Globus pallidus (tissue), 1 donor: Measurements from ENCODE around the gene PBX3.
"Not testable (repeated sequence)": the region's sequence is repeated elsewhere in the genome, so short reads cannot be mapped to it uniquely, and the experiment has no call there.

Source experiments
- DNase-seq: peaks from one replicate; pipeline ENCODE4 v3.0.0-alpha.2; 2015; ENCODE audit warnings: low spot score

Gene PBX3

GRCh38 chr9:125778538-125779219 lies 31.5 kb downstream of the PBX3 start:
- DNase-seq = not testable (repeated sequence)

DNA sequence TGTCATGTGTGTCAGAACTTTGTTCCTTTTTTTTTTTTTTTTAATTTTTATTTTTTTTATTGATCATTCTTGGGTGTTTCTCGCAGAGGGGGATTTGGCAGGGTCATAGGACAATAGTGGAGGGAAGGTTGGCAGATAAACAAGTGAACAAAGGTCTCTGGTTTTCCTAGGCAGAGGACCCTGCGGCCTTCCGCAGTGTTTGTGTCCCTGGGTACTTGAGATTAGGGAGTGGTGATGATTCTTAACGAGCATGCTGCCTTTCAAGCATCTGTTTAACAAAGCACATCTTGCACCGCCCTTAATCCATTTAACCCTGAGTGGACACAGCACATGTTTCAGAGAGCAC lies 32.0 kb downstream of the PBX3 start:
- not testable (repeated sequence) for DNase-seq

DNA sequence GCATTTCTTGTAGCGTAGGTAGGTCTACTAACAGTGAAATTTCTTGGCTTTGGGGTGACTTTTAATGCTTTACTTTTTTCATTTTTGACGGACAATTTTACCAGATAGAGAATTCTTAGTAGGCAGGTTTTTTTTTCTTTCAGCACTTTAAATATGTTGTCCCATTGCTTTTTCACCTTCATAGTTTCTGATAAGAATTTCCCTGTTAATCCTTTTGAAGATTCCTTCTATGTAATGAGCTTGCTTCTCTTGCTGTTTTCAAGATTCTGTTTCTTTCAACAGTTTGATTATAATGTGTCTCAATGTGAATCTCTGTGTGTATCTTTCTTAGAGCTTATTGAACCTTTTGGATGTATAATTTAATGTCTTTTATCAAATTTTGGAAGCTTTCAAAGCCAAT lies 35.5 kb downstream of the PBX3 start:
- no peak for DNase-seq

DNA sequence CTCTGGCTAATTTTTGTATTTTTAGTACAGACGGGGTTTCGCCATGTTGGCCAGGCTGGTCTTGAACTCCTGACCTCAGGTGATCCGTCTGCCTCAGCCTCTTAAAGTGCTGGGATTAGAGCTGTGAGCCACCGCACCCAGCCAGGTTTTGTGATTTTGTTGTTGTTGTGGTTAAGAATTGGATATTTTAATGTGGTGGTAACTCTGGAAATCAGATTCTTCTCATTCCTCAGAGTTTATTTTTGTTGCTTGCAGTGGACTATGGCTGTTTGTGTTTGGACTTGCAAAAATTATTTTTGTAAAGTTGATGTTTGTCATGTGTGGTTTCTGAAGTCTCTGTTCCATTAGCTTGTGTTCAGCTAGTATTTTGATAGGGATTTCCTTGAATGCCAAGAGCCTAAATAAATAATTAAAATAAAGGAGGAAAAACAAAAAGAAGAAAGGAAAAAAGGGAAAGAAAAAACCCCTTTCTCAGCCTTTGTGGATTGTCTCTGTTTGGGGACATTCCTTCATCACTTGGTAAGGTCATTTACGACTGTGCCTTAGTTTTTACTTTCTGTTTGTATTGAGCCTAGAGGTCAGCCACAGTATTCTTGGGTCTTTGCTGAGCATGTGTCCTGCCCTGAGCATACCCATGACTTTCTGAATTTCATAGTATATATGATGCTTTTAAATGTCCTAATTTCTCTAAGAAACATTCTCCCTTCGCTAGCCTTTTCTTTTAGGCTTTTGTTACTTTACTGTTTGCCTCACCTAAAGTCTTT lies 37.3 kb downstream of the PBX3 start:
- DNase-seq = no peak

DNA sequence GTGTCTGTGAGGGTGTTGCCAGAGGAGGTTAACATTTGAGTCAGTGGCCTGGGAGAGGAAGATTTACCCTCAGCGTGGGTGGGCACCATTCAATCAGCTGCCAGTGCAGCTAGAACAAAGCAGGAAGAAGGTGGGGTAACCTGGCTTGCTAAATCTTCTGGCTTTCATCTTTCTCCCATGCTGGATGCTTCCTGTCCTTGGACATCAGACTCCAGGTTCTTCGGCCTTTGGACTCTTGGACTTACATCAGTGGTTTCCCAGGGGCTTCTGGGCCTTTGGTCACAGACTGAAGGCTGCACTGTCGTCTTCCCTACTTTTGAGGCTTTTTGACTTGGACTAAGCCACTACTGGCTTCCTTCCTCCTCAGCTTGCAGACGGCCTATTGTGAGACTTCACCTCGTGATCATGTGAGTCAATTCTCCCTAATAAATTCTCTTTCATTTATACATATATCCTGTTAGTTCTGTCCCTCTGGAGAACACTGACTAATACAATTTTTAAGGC lies 38.1 kb downstream of the PBX3 start:
- DNase-seq = no peak

GRCh38 chr9:125787715-125788114 lies 40.5 kb downstream of the PBX3 start:
- DNase-seq = no peak

GRCh38 chr9:125789196-125789595 lies 42.0 kb downstream of the PBX3 start:
- no peak for DNase-seq

DNA sequence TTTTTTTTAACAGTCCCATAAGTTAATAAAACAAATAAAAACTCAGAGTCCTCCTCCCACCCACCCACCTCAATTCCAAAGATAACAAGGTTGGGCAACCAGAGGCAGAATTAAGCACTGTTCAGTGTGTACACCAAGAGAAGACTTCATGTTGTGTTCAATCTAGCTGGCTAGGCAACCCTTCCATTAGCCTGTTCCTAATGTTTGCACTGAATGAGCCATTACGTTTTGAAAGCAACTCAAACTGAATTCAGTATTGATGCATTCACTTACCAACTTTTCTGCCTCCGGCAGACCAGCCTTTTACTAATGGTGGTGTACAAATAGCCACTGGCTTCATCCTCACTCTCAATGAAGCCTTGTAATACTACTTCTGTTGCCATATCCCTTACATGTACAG lies 47.5 kb downstream of the PBX3 start:
- DNase-seq = no peak

DNA sequence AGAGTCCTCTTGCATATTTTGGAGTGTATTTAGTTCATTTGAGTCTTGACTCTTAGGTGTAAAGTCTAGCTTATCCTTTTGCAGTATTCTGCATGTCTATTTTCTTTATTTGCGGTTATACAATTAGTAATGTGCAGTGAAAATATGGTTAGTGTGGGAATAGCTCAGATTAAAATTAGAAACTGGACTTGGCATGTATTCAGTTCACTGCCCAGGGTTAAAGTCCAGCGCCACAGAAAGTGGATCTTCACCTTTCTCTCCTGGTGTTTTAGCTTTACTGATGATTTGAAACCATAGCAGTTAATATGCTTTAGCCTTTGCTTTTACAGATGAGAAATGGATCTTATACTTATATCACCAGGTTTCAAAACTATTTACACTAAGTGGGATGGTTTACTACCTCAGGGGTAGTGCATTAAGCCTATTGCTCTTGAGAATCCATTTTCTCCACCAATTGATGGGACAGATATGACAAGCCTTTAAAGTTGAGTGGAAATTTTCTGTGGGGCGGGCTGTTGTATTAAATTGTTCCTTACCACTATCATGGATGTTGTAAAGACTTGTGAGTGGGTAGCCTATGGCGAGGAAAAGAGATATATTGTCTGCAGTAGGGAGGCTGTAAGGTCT lies 48.9 kb downstream of the PBX3 start:
- DNase-seq = no peak

- DNase-seq = no peak
Observed at GRCh38 chr9:125797930-125798329, 50.8 kb downstream of the PBX3 start.

- DNase-seq = no peak
Observed at GRCh38 chr9:125803526-125803925, 56.4 kb downstream of the PBX3 start.

DNA sequence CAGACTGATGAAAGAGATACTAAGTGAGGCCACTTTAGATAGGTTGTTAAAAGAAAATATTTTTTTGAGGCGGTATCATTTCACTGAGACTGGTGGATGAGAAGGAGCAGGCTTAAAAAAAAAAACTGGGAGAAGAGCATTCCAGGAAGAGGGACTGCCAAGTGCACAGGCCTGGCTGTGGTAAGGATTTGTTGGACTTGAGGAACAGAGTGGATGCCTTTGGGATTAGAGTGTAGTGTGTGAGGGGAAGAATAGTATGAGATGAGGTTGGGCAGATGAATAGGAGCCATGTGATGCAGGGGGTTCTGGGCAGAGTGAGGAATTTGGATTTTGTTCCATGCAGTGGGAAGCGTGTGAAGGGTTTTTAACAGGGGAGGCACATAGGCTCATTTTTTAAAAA lies 57.9 kb downstream of the PBX3 start:
- DNase-seq = no peak

DNA sequence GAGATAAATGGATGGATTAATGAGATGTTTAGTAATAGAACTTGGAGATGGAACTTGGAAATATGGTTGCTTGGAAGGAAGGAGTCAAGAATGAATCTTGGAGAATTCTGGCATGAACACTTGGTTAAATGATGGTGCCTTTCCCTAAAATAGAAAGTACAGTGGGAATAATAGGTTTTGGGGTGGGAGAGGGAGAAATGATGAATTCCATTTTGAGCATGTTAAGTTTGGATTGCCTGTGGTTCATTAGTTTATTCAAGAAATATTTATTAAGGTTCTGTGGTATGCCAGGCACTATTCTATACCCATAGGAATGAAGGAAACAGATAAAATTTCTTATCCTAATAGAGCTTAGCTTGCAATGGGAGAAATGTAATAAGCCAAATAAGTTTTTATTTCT lies 58.4 kb downstream of the PBX3 start:
- no peak for DNase-seq

GRCh38 chr9:125807079-125807478 lies 59.9 kb downstream of the PBX3 start:
- DNase-seq = no peak

DNA sequence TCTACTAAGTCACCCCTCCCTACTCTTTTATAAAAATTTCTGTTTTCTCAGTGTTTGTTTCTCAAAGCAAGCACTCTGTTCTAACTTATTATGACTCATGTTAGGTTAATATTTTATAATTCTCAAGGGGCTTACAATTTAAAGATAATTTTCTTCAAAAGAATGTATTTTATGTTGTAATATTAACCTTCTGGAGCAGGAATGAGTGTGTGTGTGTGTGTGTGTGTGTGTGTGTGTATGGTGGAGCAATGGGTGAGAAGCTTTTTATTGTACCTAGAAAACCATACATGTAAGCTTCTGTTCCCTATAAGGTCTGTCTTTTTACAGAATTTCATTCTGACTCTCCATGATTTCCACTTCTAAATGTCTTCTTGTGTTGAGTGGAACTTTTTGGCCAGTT lies 63.0 kb downstream of the PBX3 start:
- no peak for DNase-seq

DNA sequence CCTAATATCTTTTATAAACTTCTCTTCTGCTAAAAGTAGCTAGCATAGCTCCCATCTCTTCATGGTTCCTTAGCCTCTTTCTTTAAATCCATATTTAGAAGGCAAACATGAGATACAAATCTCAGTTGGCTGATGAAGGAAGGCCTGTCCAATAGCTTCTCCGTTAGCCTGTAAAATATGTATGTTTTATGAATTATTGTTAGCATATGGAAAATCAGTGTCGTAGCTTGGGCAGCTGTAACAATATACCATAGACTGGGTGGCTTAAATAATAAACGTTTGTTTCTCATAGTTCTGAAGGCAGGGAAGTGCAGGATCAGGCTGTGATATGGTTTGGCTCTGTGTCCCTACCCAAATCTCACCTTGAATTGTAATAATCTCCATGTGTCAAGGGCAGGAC lies 63.8 kb downstream of the PBX3 start:
- no peak for DNase-seq

DNA sequence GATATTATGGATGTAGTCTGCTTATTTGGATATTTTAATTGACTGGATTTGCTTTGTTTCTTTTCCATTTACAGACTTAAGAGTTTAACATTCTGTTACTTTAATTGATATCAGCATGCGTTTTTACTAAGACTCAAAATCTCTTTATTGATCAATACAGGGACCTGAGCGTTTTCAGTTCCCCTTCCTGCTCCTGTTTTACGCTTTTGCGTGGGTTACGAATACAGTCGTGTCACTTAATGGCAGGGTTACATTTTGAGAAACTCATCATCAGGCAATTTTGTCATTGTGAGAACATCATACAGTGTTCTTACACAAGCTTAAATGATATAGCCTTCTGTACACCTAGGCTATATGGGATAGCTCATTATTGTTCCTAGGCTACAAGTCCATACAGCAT lies 65.2 kb downstream of the PBX3 start:
- no peak for DNase-seq

DNA sequence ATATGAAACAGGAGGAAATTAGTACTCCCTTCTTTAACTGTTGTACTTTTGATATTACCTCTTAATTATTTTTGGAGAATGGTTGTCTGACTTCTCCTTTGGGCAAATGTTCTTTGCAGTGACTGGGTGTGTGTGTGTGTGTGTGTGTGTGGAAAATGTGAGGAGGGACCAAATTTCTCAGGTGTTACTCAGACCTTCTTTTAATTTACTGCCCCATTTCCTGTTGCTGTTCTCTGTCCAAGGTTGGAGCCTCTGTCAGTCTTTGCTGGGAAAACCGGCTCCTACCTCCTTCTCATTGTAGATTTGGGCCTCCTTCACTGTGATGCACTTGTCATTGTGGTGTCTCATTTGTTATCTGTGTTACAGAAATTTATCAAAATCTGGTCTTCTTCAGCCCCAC lies 68.4 kb downstream of the PBX3 start:
- DNase-seq = no peak

DNA sequence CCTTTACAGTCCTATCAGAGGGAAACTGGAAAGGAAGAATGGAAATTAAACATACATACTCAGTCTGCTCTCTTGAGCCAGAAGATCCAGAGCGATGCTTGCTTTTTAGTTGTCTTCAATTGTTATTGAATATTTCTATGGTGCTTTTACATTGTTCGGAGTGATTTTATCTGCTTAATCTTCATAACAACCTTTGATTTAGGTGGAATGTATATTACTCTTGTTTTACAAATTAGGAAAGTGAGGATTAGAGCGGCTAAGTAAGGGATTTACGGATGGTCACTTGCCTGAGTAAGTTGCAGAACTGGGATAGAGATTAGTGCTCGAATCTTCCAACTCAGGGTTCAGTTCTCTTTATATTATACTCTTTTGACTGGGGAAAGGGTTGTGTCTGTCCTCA lies 69.1 kb downstream of the PBX3 start:
- DNase-seq = no peak

- DNase-seq = no peak
Observed at GRCh38 chr9:125820100-125820804, 73.1 kb downstream of the PBX3 start.

GRCh38 chr9:125821078-125821477 lies 73.9 kb downstream of the PBX3 start:
- DNase-seq = no peak

GRCh38 chr9:125822160-125822559 lies 75.0 kb downstream of the PBX3 start:
- DNase-seq = no peak

DNA sequence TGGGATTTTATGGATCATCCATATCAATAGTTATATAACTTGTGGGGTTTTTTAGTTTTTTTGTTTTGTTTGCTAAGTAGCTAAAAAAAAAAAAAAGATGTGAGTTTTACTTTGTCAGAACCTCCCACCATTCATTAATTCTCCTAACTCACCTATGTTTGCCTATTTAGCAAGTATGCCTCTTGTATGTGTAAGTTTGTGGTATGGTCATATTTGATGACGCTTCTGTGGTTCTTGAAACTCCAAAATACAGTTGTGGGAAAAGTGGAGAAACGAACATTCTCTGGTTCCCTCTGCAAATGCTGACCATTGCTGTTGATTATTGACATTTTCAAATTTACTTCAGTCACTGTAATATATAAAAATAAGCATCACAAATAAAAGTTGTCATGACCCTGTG lies 75.7 kb downstream of the PBX3 start:
- DNase-seq = no peak
